Hematopoietic multipotent progenitor cell (in vitro differentiated cells): Measurements from ENCODE around the gene BBS1. TPM values are rescaled to one million over a fixed set of nuclear protein-coding genes. Genes with fewer than 3 reads are reported as not detected.

Experiments used
- DNase-seq, 3 donors: peaks; one replicate each; pipeline ENCODE4 v3.0.0-alpha.2; 2011 to 2015; ENCODE audit warnings: low read depth in 2 of 3, low spot score in 2 of 3
- total RNA-seq: library from RNA; depleted of rRNA; stranded (reverse); fragments of >200 nt; gene quantifications from one replicate; pipeline ENCODE4 v1.2.3, GENCODE V29; 2012

Gene BBS1
- total RNA-seq, 1 donor, result 50.1 TPM

DNA sequence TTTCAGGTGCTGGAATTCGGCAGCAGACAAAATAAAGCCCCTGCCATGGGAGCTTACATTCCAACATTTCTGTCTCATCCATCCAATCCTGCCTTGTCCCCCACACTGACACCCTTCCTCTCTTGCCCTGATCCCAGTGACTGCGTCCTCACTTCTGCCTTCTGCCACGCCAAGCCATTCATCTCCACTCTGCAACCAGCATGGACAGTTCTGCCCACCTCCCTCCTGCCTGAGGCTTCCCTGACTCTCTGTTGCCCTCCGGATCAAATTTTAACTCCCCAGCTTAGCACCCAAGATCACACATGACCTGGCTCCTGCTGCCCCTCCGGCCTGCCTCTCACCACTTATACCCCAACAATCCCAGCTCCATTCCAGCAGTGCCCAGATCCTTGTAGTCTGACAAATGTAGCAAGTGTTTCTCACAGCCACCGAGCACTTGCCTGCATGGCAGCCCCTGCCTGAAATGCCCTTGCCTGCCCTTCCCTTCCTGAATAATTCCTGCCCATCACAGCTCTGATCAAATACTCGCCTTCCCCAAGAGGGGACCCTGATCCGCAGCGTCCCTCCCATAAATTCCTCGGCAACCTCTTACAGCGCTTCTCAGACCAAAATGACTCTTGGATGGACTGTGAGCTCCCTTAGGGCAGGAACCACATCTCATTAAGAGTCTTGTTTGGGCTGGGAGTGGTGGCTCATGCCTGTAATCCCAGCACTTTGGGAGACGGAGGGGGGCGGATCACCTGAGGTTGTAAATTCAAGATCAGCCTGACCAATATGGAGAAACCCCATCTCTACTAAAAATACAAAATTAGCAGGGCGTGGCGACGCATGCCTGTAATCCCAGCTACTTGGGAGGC, 38.6 kb downstream of the BBS1 start:
- no peak for DNase-seq

DNA sequence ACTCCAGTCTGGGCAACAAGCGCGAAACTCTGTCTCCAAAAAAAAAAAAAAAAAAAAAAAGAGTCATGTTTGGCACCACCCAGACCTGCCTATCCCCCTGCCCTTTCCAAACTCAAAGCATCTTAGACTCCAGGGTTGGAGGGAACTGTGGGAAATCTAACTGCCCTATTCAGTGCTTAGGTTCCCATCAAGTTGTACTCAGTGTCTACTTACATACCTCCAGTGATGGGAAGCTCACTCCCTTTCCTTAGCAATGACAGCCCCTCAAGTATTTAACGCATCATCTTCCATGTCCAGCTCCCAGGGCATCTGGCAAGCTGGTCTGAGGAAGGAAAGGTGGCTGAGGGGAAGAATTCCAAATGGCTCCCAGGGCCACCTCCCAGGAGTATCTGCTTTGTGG, 39.3 kb downstream of the BBS1 start:
- no peak for DNase-seq

GRCh38 chr11:66550887-66551286, 40.5 kb downstream of the BBS1 start:
- no peak for DNase-seq

GRCh38 chr11:66554602-66555001, 44.2 kb downstream of the BBS1 start:
- no peak for DNase-seq

GRCh38 chr11:66555416-66555815, 45.0 kb downstream of the BBS1 start:
- DNase-seq, result no peak

DNA sequence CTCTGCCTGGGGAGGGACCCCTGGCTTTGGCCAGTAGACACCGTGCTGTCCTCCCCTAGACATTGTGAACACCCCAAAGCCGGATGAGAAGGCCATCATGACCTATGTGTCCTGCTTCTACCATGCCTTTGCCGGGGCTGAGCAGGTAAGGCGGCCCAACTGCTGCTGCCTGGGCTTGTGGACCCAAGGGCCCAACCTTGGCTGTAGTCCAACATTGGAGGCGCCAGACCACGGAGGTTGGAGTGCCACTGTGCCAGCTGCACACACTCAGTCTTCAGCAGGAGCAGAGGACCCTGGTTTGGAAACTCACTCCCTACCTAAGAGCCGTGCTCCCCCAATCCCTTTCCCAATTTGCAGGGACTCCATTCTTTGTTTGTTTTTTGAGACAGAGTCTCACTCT, 45.7 kb downstream of the BBS1 start:
- no peak for DNase-seq

GRCh38 chr11:66557733-66558326, 47.4 kb downstream of the BBS1 start:
- DNase-seq, result no peak

DNA sequence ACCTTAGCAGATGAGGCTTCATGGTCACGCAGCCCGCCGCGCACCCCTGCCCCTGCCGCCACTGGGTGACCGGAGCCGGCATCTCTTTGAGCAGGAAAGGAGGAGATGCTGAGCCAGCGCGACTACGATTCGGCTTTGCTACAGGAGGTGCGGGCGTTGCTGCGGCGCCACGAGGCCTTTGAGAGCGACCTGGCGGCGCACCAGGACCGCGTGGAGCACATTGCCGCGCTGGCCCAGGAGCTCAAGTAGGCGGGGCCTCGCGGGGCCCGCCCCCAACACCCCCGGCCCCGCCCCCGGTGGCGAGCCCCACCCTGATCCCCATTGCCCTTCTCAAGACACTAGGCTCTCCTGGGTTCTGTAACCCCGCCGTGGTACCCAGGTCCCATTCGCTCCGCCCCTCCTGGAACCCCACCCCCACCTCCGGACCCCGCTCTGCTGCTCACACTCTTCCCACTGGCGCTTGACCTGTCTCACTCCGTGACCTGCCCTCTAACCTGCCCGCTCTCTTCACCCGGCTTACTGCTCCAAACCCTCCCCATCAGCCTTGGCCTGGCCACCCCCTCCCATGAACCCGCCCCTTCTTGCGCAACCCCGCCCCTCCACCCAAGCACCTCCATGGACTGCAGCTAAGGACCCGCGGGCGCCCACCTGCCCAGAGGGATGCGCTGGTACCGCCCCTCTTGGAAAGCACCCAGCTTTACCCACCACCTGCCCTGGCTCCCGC, 48.9 kb downstream of the BBS1 start:
- peak in 2 of 3 donors; percentile 47 to 49 for DNase-seq

- no peak for DNase-seq
These were observed 49.6 kb downstream of the BBS1 start for GRCh38 chr11:66559866-66560676.

DNA sequence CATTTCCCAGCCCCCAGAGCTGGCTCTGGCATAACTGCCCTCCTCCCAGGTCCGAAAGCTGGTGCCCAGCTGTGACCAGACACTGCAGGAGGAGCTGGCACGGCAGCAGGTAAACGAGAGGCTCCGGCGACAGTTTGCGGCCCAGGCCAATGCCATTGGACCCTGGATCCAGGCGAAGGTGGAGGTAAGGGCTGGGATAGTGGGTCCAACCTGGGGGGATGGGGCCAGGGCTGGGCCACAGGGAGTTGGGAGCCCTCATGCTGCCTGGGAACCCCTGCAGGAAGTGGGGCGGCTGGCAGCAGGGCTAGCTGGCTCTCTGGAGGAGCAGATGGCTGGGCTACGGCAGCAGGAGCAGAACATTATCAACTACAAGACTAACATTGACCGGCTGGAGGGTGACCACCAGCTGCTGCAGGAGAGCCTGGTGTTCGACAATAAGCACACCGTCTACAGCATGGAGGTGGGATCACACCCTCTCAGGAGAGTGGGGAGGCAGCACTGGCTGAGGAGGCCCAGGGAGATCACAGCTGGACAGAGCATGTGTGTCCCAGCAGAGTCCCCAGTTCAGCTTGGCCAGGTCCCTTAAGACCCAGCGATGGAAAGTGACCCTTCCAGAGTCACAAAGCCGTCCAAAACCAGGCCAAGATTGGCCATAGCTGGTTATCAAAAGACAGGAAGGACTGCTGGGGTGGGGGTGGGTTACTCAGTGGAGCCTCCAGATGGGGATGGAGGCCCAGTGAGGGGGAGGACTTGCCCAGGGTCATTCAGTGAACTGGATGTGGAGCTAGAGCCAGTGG, 50.9 kb downstream of the BBS1 start:
- DNase-seq, result no peak

DNA sequence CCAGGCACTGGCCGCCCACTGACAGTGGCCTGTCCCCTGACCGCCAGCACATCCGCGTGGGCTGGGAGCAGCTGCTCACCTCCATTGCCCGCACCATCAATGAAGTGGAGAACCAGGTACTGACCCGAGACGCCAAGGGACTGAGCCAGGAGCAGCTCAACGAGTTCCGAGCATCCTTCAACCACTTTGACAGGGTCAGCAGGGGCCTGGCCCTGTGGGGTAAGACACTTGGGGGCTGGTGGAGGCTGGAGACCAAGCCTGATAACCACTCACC, 51.5 kb downstream of the BBS1 start:
- DNase-seq, result no peak

DNA sequence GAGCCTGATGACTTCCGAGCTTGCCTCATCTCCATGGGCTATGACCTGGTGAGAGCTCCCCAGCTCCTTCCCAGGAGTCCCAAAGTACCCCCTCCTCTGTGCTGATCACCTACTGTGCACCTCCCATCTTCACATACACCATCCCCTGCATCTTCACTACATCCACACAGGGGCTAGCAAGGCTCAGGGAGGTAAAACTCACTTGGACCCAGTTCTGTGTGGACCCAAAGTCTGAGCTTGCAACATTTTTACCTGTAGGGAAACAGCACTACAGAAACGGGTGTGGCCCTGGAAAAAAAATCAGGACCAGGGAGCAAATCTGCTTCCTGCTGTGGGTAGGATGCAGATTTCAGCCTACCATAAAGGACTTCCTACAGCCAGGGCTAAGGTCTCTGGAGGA, 51.8 kb downstream of the BBS1 start:
- DNase-seq, result no peak

DNA sequence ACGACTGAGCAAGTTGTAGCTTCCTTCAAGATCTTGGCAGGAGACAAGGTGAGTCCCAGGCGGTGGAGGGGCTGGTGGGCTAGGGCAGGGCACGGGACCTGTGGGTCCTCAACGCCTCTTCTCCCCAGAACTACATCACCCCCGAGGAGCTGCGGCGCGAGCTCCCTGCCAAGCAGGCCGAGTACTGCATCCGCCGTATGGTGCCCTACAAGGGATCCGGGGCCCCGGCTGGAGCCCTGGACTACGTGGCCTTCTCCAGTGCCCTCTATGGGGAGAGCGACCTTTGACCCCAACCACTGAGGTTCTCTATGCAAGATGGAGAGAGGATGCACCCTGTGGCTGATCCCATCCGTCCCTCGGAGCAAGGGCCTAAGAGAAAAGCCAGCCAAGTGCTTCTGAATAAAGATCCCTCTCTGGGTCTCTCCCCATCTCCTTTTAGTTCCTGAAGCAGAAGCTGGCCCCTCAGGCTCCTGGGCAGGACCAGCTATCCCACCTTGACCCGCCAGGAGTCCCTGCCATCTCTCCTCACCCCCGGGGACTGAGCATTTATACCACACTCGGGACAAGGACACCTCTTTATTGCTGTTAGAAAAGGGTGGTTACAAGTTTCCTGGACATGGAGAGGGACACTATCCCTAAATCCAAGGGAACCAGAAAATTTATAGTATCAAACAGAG, 52.6 kb downstream of the BBS1 start:
- no peak for DNase-seq

DNA sequence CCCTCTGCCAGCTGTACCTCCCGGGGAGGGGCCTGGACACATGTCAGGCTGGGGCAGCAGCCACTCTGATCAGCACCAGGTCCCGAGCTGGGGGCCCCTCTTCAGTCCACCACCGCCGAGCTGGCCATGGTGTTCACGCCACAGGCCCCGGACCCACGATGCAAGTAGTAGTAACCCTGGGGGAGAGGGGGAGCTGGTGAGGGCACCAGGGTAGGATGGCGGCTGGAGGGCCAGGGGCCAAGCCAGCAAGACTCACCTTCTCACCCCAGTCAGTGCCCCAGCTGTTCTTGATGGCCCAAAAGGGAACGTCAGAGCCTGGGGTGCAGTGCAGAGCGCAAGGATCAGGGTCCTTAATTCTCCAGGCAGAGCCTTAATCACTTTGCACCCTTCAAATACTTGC, 53.4 kb downstream of the BBS1 start:
- no peak for DNase-seq

GRCh38 chr11:66564538-66564937, 54.1 kb downstream of the BBS1 start:
- DNase-seq, result no peak

GRCh38 chr11:66564984-66565383, 54.5 kb downstream of the BBS1 start:
- no peak for DNase-seq

GRCh38 chr11:66566221-66566620, 55.8 kb downstream of the BBS1 start:
- DNase-seq, result no peak

- no peak for DNase-seq
These were observed 57.3 kb downstream of the BBS1 start for GRCh38 chr11:66567787-66568123.

- DNase-seq, result peak in 2 of 3 donors; percentile 70 to 71
These were observed 57.9 kb downstream of the BBS1 start, which contains the start of gene CTSF for GRCh38 chr11:66568124-66568916. CTSF (minus strand) TSS chr11:66568606; CDS start chr11:66568486, 120 bp downstream.
